GM12874 (cell line): ENCODE data around the gene TMEM125.

Experiments
- TF ChIP-seq, protein P1 (sequence below): IDR thresholded peaks from 2 replicates; pipeline ENCODE4 v1.5.1; 2011; ENCODE audit warnings: low read depth, mild to moderate bottlenecking, control low read depth, low read length, moderate library complexity; ENCODE audit not compliant: insufficient read depth

The TMEM125 gene

DNA sequence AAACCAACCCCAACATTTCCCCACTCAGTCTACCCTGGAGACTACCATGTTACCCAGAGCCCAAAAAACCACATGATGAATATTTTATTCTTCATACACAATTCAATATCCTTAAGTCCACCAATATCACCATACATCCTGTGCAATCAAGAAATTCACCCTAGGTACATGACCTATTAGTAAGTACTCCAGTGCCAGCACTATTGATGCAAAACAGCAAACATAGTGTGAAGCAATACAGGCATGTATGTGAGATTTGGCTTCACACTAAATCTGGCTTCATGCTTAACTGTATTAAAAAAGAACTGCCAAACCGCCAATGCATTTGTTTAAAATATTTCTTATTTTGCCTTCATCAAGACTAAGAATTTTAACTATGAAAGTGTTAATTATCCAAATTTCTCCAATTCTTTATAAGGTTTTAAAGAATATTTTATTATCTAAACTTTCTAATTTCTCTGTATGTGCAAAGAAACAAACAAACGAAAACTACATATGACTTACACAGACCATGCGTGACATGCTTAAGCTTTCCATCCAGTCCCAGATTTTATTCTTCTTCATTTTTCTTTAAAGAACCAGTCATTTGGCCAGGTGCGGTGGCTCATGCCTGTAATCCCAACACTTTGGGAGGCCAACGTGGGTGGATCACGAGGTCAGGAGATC lies 22.4 kb upstream of the TMEM125 start:
- TF ChIP-seq, protein P1, sequence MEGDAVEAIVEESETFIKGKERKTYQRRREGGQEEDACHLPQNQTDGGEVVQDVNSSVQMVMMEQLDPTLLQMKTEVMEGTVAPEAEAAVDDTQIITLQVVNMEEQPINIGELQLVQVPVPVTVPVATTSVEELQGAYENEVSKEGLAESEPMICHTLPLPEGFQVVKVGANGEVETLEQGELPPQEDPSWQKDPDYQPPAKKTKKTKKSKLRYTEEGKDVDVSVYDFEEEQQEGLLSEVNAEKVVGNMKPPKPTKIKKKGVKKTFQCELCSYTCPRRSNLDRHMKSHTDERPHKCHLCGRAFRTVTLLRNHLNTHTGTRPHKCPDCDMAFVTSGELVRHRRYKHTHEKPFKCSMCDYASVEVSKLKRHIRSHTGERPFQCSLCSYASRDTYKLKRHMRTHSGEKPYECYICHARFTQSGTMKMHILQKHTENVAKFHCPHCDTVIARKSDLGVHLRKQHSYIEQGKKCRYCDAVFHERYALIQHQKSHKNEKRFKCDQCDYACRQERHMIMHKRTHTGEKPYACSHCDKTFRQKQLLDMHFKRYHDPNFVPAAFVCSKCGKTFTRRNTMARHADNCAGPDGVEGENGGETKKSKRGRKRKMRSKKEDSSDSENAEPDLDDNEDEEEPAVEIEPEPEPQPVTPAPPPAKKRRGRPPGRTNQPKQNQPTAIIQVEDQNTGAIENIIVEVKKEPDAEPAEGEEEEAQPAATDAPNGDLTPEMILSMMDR: no peak

DNA sequence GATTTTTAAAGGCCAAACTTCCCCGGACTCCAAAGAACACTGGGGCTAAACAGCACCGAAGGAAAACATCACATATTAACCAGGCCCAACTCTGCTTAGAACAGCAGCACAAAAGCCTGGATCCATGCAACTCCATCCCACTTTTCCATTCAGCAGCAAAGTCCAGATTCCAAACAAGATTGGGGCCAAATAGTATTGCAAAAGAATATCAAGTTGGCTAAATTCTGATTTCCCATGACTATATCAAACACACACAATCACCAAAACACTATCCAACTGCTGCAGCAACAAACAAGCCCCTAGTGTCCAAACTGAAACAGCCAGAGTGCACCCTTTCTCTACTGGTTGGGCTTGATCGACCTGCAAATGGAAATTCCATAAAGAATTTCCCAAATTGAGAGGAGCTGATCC lies 19.4 kb upstream of the TMEM125 start:
- TF ChIP-seq, protein P1: no peak

DNA sequence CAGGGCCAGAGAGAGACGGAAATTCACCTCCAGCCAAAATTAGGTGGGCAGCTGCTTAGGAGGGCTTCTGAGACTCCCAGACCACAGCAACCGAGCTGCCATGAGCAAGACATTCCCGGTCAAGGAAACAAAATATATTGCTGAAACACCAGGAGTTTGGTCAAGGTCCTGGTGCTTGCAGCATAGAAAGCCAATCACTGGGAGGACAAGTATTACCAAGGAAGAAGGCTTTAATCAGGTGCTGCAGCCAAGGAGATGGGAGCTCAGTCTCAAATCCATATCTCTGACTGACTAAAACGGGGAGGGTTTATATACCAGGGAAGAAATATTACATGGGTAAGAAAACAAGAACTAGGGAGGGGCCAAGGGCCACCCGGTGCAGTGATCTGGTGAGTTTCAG lies 18.8 kb upstream of the TMEM125 start:
- TF ChIP-seq, protein P1: no peak

DNA sequence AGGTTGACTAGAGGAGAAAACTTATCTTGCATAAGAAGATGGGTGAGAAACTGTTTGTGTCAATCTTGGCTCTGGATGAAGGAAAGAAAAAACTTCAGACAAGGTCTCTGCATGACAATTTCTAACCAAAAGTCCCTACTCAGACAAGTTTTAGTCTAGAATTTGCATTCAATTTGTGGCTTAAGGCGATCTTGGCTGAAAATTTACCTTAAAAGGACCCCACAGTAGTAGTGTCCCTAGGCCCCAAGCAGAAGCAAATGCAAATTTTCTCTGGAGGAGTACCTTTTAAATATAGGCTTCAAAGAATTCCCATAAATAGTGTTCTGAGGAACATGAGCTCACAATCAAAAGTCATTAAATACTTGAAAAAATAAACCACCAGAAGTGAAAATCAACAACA lies 17.6 kb upstream of the TMEM125 start:
- TF ChIP-seq, protein P1: no peak

DNA sequence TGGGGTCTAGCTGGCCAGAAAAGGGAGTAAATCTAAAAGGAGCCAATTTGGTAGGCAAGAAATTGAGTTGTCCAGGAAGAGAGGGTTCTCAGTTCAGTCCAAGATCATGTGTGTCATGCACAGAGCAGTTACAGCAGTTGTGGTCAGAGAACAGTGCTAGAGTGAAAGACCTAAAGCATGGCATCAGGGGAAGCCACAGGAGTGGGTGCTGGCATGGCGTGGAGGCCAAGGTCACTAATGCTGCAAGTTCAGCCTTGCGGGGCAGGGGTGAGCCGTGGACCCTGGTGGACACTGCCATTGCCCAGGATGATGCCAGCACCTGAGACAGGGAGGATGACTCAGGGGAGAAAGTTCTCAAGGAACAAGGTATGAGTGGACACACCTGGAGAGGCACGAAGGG lies 16.6 kb upstream of the TMEM125 start:
- TF ChIP-seq, protein P1: no peak

DNA sequence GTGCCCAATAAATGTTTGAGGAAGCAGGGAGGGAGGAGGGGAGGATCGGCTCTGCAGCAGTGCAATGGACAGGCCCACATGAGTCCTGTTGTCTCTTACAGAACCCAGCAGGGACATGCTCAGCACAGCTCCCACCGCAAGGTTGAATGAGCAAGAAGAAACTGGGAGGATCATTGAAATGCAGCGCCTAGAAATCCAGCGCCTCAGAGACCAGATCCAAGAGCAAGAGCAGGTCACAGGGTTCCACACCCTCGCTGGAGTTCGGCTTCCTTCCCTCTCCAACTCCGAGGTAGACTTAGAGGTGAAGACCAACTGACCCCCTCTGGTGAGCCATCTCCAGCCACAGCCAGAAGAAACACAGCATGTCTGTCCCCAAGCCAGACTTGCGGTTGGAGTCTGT lies 15.9 kb upstream of the TMEM125 start:
- TF ChIP-seq, protein P1: no peak

DNA sequence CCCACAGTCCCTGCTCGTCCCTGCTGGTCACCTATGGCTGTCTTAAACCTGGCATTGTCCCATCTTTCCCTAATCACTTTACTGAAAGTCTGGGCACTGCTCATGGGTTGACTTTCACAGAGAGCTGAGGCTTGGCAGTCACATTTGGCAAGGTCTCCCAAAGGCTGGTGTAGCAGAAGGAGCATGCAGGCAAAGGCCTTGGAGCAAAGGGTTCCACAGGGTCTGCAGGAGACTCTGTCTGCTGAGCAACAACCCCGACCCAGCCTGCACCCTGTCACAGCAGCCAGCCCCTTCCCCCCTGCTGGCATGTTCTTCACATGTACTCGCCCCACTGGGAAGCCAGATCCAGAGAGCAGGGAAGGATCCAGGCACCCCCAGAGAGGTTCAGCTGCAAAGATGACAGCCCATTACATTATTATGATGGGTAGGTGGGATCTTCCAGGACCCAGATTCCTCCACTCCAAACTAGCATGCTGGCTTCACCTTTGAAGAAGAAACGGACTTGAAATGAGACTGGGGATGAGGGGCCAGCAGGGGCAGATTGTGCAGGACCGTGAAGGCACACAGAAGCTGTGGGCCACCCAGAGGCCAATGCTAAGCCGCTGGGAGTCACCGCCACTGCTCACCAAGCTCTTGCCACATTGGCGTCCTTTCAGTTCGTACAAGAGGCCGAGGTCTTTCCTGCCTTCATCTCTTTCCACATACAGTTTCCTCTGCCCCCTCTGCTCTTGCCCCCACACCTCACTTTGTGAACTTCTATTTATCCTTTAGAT lies 14.2 kb upstream of the TMEM125 start:
- TF ChIP-seq, protein P1: no peak
